Measurements from ENCODE around the gene CASR.

The CASR gene

DNA sequence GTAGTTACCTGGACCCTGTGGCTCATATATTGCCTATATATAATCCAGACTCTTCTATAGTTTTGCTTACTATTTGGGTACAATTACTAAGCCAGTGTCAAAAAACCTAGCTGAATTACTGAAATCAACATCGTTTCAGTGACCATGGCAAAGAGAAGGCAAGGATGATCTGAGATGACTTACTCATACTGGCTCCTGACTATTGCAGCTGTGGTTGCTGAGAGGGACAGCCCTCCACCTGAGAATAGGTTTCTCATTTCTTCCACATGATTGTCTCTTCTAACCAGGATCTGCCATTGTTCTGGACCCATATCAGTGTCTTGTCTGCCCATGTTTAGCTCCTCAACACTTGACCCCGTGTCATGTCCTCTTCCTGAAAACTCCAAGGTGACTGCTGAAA, 30.2 kb downstream of the CASR start:
- no peak overlapping the region for H3K4me3 ChIP-seq (ENCODE audit: insufficient read depth, low read depth, low read length)
- no peaks in the 10 kb centered on the region for H3K27me3 ChIP-seq (ENCODE audit: control insufficient read depth, insufficient read depth, low read length, poor library complexity, severe bottlenecking)
- H3K27ac ChIP-seq (ENCODE audit: insufficient read depth, low read depth, low read length, poor library complexity, severe bottlenecking): no peak overlapping the region
- H3K9me3 ChIP-seq (ENCODE audit: control insufficient read depth, low read length): no peaks in the 10 kb centered on the region
- no peaks in the 10 kb centered on the region for H3K36me3 ChIP-seq (ENCODE audit: control insufficient read depth, insufficient read depth, low read length)
- no peaks in the 10 kb centered on the region for H3K4me1 ChIP-seq (ENCODE audit: control insufficient read depth, insufficient read depth, low read length)
- WGBS, 2 experiments: 45 to 47% methylated on average over 2 of the region's 2 CpGs

DNA sequence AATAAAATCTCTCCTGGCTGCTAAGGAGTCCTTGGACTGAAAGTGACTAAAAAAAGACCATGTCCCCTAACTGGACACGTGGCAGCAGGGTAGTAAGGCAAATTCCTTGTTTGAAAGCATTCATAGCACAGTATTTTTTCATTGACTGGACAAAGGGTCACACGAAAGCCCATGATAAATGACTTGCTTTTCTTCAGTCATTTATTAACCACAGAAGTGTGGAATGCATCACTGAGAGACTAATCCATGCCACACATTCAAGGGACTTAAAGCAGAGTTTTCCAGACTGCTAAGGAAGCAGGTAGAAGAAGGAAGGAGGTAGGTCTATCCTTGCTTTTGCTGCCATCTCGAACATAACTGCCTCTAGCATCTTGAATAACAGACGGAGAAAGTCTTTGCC, 31.2 kb downstream of the CASR start:
- Histone ChIP-seq H3K4me3 (ENCODE audit: insufficient read depth, low read depth, low read length) (no peak overlapping the region), H3K4me1 (ENCODE audit: control insufficient read depth, insufficient read depth, low read length) (no peaks in the 10 kb centered on the region), H3K27me3 (ENCODE audit: control insufficient read depth, insufficient read depth, low read length, poor library complexity, severe bottlenecking) (no peaks in the 10 kb centered on the region), H3K36me3 (ENCODE audit: control insufficient read depth, insufficient read depth, low read length) (no peaks in the 10 kb centered on the region), H3K27ac (ENCODE audit: insufficient read depth, low read depth, low read length, poor library complexity, severe bottlenecking) (no peak overlapping the region), H3K9me3 (ENCODE audit: control insufficient read depth, low read length) (no peaks in the 10 kb centered on the region)
- WGBS, 2 experiments: 66 to 67% methylated on average over 4 of the region's 4 CpGs

DNA sequence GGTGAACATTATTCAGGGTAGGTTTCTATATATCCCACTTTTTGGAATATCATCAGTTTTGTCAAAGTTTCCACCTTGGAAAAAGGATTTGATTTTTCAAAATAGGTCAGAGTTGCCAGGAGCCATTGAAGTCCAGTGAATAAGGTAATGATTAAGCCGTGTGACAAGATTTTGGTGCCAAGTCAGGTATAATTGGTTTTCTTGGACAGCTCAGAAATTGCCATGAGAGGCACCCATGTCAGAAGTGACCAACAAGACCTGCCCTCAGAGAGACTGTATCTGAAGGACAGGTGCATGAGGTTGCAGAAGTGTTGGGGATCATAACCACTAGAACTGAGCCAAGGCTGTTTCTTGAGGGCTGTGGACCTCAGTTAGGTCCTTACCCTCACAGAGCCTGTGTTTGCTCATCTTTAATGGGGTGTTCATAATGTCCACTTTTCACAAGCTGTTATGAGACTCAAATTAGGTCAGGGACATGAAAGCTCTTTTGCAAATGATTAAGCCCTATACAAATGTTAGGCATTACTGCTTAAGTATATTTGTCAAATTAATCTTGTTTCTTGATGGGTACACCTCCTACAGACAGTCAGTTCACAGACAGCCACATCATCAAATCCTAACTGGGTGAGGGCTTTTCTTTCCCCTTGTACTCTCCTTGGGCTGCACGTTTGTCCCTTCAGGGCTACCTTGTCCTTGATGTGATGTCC, 32.3 kb downstream of the CASR start:
- 88 to 90% methylated on average over 2 of the region's 2 CpGs for WGBS, 2 experiments
- Histone ChIP-seq H3K4me3 (ENCODE audit: insufficient read depth, low read depth, low read length) (no peak overlapping the region), H3K9me3 (ENCODE audit: control insufficient read depth, low read length) (no peaks in the 10 kb centered on the region), H3K27ac (ENCODE audit: insufficient read depth, low read depth, low read length, poor library complexity, severe bottlenecking) (no peak overlapping the region), H3K27me3 (ENCODE audit: control insufficient read depth, insufficient read depth, low read length, poor library complexity, severe bottlenecking) (no peaks in the 10 kb centered on the region), H3K36me3 (ENCODE audit: control insufficient read depth, insufficient read depth, low read length) (no peaks in the 10 kb centered on the region), H3K4me1 (ENCODE audit: control insufficient read depth, insufficient read depth, low read length) (no peaks in the 10 kb centered on the region)

DNA sequence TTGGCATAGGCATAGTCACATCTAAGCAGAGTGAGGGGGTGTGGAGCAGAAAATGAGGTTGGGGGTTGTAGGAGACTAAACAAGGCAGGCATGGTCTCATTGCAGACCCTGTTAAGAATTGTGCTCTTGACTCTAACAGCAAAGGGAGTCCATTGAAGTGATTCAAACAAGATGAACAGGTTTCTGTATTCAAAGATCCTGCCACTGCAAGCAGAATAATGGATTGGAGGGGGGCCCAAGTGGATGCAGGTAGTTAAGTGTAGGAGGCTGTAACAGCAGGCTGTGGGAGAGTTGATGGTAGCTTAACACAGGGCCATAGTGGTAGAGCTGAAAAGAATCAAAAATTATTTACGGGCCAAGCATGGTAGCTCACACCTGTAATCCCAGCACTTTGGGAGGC, 34.4 kb downstream of the CASR start:
- Histone ChIP-seq H3K4me1 (ENCODE audit: control insufficient read depth, insufficient read depth, low read length) (no peaks in the 10 kb centered on the region), H3K27me3 (ENCODE audit: control insufficient read depth, insufficient read depth, low read length, poor library complexity, severe bottlenecking) (no peaks in the 10 kb centered on the region)
- 95 to 96% methylated on average over 1 of the region's 1 CpG for WGBS, 2 experiments

DNA sequence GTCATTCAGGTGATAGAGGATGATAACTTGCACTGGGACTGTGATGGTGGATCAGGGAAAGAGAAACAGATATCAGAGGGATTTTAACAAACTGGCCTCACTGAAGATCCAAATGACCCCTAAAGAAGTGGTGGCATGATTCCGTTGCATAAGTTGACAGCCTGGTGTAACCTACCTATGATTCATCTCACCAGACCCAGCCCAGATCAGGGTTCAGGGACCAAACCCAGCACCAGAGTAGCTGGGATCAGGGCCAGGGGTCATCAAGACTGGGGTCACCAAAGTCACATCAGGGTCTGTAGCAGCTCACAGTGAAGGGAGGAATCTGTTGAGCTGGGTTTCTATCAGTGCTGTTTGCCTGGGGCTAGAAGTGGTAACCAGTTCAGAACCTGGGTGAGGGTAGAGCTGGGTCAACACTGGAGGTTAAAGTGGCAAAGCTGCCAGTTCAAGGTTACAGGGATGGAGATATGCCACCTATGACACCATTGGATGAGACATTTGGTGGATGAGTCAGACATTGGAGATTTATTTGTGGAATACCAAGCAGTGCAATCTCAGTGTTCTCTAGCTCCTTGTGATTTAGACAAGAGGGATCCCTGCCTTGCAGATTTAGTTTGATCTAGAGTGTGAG, 35.9 kb downstream of the CASR start:
- H3K27me3 ChIP-seq (ENCODE audit: control insufficient read depth, insufficient read depth, low read length, poor library complexity, severe bottlenecking): no peaks in the 10 kb centered on the region
- H3K4me3 ChIP-seq (ENCODE audit: insufficient read depth, low read depth, low read length): no peak overlapping the region
- WGBS, 2 experiments: 95 to 97% methylated on average over 1 of the region's 1 CpG
- H3K4me1 ChIP-seq (ENCODE audit: control insufficient read depth, insufficient read depth, low read length): no peaks in the 10 kb centered on the region
- H3K27ac ChIP-seq (ENCODE audit: insufficient read depth, low read depth, low read length, poor library complexity, severe bottlenecking): no peak overlapping the region
- no peaks in the 10 kb centered on the region for H3K36me3 ChIP-seq (ENCODE audit: control insufficient read depth, insufficient read depth, low read length)
- no peaks in the 10 kb centered on the region for H3K9me3 ChIP-seq (ENCODE audit: control insufficient read depth, low read length)

More for the DNA sequence above, 34.4 kb downstream of the CASR start:
- H3K36me3 ChIP-seq (ENCODE audit: control insufficient read depth, insufficient read depth, low read length): no peaks in the 10 kb centered on the region
- H3K4me3 ChIP-seq (ENCODE audit: insufficient read depth, low read depth, low read length): no peak overlapping the region
- no peaks in the 10 kb centered on the region for H3K9me3 ChIP-seq (ENCODE audit: control insufficient read depth, low read length)
- H3K27ac ChIP-seq (ENCODE audit: insufficient read depth, low read depth, low read length, poor library complexity, severe bottlenecking): no peak overlapping the region

DNA sequence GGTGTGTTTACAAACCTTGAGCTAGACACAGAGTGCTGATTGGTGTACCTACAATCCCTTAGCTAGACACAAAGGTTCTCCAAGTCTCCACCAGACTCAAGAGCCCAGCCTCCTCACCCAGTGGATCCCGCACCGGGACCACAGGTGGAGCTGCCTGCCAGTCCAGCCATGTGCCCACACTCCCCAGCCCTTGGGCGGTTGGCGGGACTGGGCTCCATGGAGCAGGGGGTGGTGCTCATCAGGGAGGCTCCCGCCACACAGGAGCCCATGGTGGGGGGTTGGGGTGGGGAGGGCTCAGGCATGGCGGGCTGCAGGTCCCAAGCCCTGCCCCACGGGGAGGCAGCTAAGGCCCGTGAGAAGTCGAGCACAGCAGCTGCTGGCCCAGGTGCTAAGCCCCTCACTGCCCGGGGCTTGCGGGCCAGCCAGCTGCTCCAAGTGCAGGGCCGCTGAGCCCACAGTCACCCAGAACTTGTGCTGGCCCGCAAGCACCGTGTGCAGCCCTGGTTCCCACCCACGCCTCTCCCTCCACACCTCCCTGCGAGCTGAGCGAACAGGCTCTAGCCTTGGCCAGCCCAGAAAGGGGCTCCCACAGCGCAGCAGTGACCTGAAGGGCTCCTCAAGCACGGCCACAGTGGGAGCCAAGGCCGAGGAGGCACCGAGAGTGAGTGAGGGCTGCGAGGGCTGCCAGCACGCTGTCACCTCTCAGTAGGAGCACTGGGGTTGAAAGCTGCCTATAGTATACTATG, 43.7 kb downstream of the CASR start:
- H3K36me3 ChIP-seq (ENCODE audit: control insufficient read depth, insufficient read depth, low read length): no peaks in the 10 kb centered on the region
- no peak overlapping the region for H3K27ac ChIP-seq (ENCODE audit: insufficient read depth, low read depth, low read length, poor library complexity, severe bottlenecking)
- no peaks in the 10 kb centered on the region for H3K4me1 ChIP-seq (ENCODE audit: control insufficient read depth, insufficient read depth, low read length)
- H3K4me3 ChIP-seq (ENCODE audit: insufficient read depth, low read depth, low read length): no peak overlapping the region
- H3K9me3 ChIP-seq (ENCODE audit: control insufficient read depth, low read length): no peaks in the 10 kb centered on the region
- no peaks in the 10 kb centered on the region for H3K27me3 ChIP-seq (ENCODE audit: control insufficient read depth, insufficient read depth, low read length, poor library complexity, severe bottlenecking)
- 93 to 94% methylated on average over 23 of the region's 23 CpGs for WGBS, 2 experiments

DNA sequence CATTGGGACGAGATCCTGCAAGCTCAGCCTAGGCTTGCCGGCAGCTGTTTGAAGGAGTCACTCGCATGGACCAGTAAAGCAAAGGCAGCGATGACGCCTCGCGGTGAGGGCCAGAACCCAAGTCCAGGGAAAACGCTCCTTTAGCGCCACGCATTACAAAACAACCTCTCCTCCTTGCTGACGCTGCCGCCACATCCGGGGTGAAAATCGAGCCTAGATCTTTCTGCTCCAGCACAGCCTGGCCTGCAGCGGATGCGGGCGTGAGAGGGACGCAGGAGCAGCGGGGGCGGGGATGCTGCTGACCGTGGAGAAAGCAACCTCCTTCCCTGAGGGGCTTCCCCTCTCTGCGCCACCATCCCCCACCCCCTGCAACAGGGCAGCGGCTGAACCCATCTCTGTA, 46.7 kb downstream of the CASR start:
- H3K4me3 ChIP-seq (ENCODE audit: insufficient read depth, low read depth, low read length): no peak overlapping the region
- no peaks in the 10 kb centered on the region for H3K4me1 ChIP-seq (ENCODE audit: control insufficient read depth, insufficient read depth, low read length)
- H3K27me3 ChIP-seq (ENCODE audit: control insufficient read depth, insufficient read depth, low read length, poor library complexity, severe bottlenecking): no peaks in the 10 kb centered on the region
- WGBS, 2 experiments: 86 to 88% methylated on average over 21 to 22 of the region's 23 CpGs
- H3K36me3 ChIP-seq (ENCODE audit: control insufficient read depth, insufficient read depth, low read length): no peaks in the 10 kb centered on the region
- no peak overlapping the region for H3K27ac ChIP-seq (ENCODE audit: insufficient read depth, low read depth, low read length, poor library complexity, severe bottlenecking)
- H3K9me3 ChIP-seq (ENCODE audit: control insufficient read depth, low read length): no peaks in the 10 kb centered on the region

DNA sequence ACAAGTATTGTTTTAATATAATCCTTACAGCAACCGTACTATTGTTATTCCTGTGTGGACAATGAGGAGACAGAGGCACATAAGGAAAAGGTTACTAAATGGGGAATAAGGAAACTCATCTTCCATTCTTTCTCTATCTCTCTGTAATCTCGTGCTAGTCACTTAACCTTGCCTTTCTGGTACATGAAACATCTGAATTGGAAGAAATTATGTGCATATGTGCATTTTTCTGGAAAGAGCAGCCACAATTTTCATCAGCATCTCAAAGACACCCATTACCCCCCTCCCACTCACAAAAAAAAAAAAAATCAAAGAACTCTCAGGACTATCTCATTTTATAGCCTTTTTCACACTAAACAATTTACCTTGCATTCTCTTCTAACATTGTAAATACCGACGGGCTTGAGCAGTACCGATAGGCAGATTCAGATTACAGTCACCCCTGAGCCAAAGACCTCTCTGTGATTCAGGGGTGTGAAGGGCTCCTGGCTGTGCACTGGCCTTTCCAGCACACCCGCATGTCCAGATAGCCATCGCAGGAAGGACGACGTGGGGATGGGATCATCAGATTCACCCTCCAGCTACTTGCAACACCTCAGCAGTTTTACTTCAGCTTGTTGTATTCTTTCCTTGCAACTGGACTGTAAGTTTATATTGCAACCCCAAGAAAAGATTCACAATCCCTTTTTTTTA, 48.1 kb downstream of the CASR start:
- Histone ChIP-seq H3K4me3 (ENCODE audit: insufficient read depth, low read depth, low read length) (no peak overlapping the region), H3K27ac (ENCODE audit: insufficient read depth, low read depth, low read length, poor library complexity, severe bottlenecking) (no peak overlapping the region), H3K36me3 (ENCODE audit: control insufficient read depth, insufficient read depth, low read length) (no peaks in the 10 kb centered on the region), H3K27me3 (ENCODE audit: control insufficient read depth, insufficient read depth, low read length, poor library complexity, severe bottlenecking) (no peaks in the 10 kb centered on the region), H3K9me3 (ENCODE audit: control insufficient read depth, low read length) (no peaks in the 10 kb centered on the region), H3K4me1 (ENCODE audit: control insufficient read depth, insufficient read depth, low read length) (no peaks in the 10 kb centered on the region)
- 88 to 92% methylated on average over 7 to 9 of the region's 9 CpGs for WGBS, 2 experiments

DNA sequence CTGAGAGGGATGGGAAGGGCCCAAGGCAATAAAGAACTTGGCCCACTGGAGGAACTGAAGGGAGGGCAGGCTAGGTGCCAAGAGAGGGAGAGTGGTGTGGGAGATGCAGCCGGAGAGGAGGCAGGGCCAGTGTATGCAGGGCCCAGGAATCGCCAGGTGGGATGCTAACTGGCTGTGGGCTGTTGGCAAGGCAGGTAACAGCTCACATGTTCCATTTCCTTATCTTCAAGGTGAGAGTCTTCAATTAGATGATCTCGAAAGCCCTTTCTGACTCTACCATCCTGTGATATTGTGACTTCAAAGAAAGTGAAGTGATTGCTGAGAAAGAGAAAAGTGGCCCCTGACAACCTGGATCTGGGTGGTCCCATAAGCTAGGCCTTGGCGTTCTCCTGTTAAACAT, 49.0 kb downstream of the CASR start:
- no peaks in the 10 kb centered on the region for H3K9me3 ChIP-seq (ENCODE audit: control insufficient read depth, low read length)
- WGBS, 2 experiments: 93 to 95% methylated on average over 4 of the region's 4 CpGs
- no peak overlapping the region for H3K27ac ChIP-seq (ENCODE audit: insufficient read depth, low read depth, low read length, poor library complexity, severe bottlenecking)
- H3K4me1 ChIP-seq (ENCODE audit: control insufficient read depth, insufficient read depth, low read length): no peaks in the 10 kb centered on the region
- no peaks in the 10 kb centered on the region for H3K27me3 ChIP-seq (ENCODE audit: control insufficient read depth, insufficient read depth, low read length, poor library complexity, severe bottlenecking)
- no peaks in the 10 kb centered on the region for H3K36me3 ChIP-seq (ENCODE audit: control insufficient read depth, insufficient read depth, low read length)
- no peak overlapping the region for H3K4me3 ChIP-seq (ENCODE audit: insufficient read depth, low read depth, low read length)
